Thoracic aorta (tissue), 2 donors: ENCODE results near the gene TXNRD1. TPM values are rescaled to one million over a fixed set of nuclear protein-coding genes. Genes with fewer than 3 reads are reported as not detected.
A peak's percentile ranks its signal among the peaks of the same experiment; 100 is the strongest.

ENCODE experiments used
- ATAC-seq: fragments of 150-250 bp; one replicate; pipeline ENCODE4 v1.8.0; 2017; ENCODE audit warnings: low read depth; ENCODE audit not compliant: insufficient number of reproducible peaks, low FRiP score
- DNase-seq: peaks from one replicate; pipeline ENCODE4 v3.0.0-alpha.2; 2020; ENCODE audit warnings: low spot score
- H3K27ac ChIP-seq, 2 donors: fragments of 200-600 bp; sonication (generic); 1 replicate in 1 of 2; 2 replicates in 1 of 2; pipeline ENCODE4 v1.5.1; 2016; ENCODE audit warnings: mild to moderate bottlenecking in 2 of 2, moderate library complexity in 2 of 2
- H3K27me3 ChIP-seq: fragments of 200-600 bp; sonication (generic); replicated peaks from 2 replicates; pipeline ENCODE4 v1.6.0; 2016; ENCODE audit warnings: mild to moderate bottlenecking; ENCODE audit not compliant: insufficient read depth
- H3K36me3 ChIP-seq: fragments of 200-600 bp; sonication (generic); one replicate; pipeline ENCODE4 v1.5.1; 2016
- H3K4me1 ChIP-seq, 2 donors: fragments of 200-600 bp; sonication (generic); 1 replicate in 1 of 2; 2 replicates in 1 of 2; pipeline versions ENCODE4 v1.5.1 to v1.6.0; 2016; ENCODE audit warnings: low read depth in 2 of 2, mild to moderate bottlenecking in 1 of 2; ENCODE audit not compliant: control insufficient read depth in 1 of 2
- H3K4me3 ChIP-seq: fragments of 200-600 bp; sonication (generic); 2 replicates; pipeline ENCODE4 v1.5.1; 2016; ENCODE audit warnings: mild to moderate bottlenecking
- H3K9me3 ChIP-seq: fragments of 200-600 bp; sonication (generic); 2 replicates; pipeline ENCODE4 v1.5.1; 2016
- CTCF ChIP-seq: fragments of 200-600 bp; sonication (generic); IDR thresholded peaks from one replicate; pipeline ENCODE4 v1.5.1; 2019; ENCODE audit warnings: antibody characterized with exemption
- total RNA-seq, 2 donors: library from RNA; depleted of rRNA; stranded (reverse); fragments of >200 nt; gene quantifications; one replicate each; pipeline versions ENCODE4 v1.1.0 to v1.2.3, GENCODE V29; 2016

The TXNRD1 gene
- total RNA-seq, 2 donors from 2014 or later = 269 to 332 TPM

GRCh38 chr12:104340925-104341611 lies 125.5 kb downstream of the TXNRD1 start:
- Histone ChIP-seq H3K27ac (peak overlapping the region; percentile 56 to 72), H3K27me3 (no peaks in the 10 kb centered on the region), H3K4me3 (no peak overlapping the region), H3K36me3 (peaks cover 40% of the 10 kb centered on the region), H3K4me1 (peaks cover 45 to 76% of the 10 kb centered on the region in 2 donors), H3K9me3 (no peaks in the 10 kb centered on the region)
- no peak for TF ChIP-seq CTCF
- no peak for ATAC-seq
- no peak for DNase-seq

- H3K9me3 ChIP-seq = no peaks in the 10 kb centered on the region
- peaks cover 32% of the 10 kb centered on the region for H3K36me3 ChIP-seq
- H3K27ac ChIP-seq = peak overlapping the region in 1 of 2 donors; percentile 72
- H3K4me3 ChIP-seq = no peak overlapping the region
- peaks cover 51 to 87% of the 10 kb centered on the region in 2 donors for H3K4me1 ChIP-seq
- ATAC-seq = no peak
- H3K27me3 ChIP-seq = no peaks in the 10 kb centered on the region
- no peak for TF ChIP-seq CTCF
- no peak for DNase-seq
These were observed 126.6 kb downstream of the TXNRD1 start for GRCh38 chr12:104342147-104342546.

- peaks cover 51 to 93% of the 10 kb centered on the region in 2 donors for H3K4me1 ChIP-seq
- H3K27me3 ChIP-seq = no peaks in the 10 kb centered on the region
- no peak for TF ChIP-seq CTCF
- peaks cover 31% of the 10 kb centered on the region for H3K36me3 ChIP-seq
- no peak overlapping the region for H3K4me3 ChIP-seq
- H3K9me3 ChIP-seq = no peaks in the 10 kb centered on the region
- DNase-seq (no peak), ATAC-seq (no peak)
- peak overlapping the region in 1 of 2 donors; percentile 5 for H3K27ac ChIP-seq
These were observed 127.2 kb downstream of the TXNRD1 start for GRCh38 chr12:104342635-104343249.

GRCh38 chr12:104344682-104345081 lies 129.1 kb downstream of the TXNRD1 start:
- Histone ChIP-seq H3K27me3 (no peaks in the 10 kb centered on the region), H3K4me1 (peaks cover 48 to 96% of the 10 kb centered on the region in 2 donors), H3K27ac (peak overlapping the region in 1 of 2 donors; percentile 42), H3K4me3 (no peak overlapping the region), H3K9me3 (no peaks in the 10 kb centered on the region), H3K36me3 (peaks cover 37% of the 10 kb centered on the region)
- DNase-seq (no peak), ATAC-seq (no peak)
- no peak for TF ChIP-seq CTCF

GRCh38 chr12:104345234-104346066 lies 129.9 kb downstream of the TXNRD1 start:
- peaks cover 38% of the 10 kb centered on the region for H3K36me3 ChIP-seq
- no peaks in the 10 kb centered on the region for H3K27me3 ChIP-seq
- DNase-seq (no peak), ATAC-seq (no peak)
- peak overlapping the region; percentile 14 to 61 for H3K27ac ChIP-seq
- H3K4me1 ChIP-seq = peaks cover 41 to 94% of the 10 kb centered on the region in 2 donors
- H3K4me3 ChIP-seq = no peak overlapping the region
- H3K9me3 ChIP-seq = no peaks in the 10 kb centered on the region
- no peak for TF ChIP-seq CTCF
